ENCODE data around the gene RNF26. TPM values are rescaled to one million over a fixed set of nuclear protein-coding genes. Genes with fewer than 3 reads are reported as not detected.

RNF26 gene
- total RNA-seq, 2 donors from 2014 or later: 51.8 to 76.3 TPM

- Histone ChIP-seq H3K4me3 (ENCODE audit: low read length) (no peak overlapping the region), H3K4me1 (ENCODE audit: control insufficient read depth, insufficient read depth, low read length) (no peaks in the 10 kb centered on the region), H3K9me3 (ENCODE audit: control insufficient read depth, low read length) (peaks cover 16% of the 10 kb centered on the region), H3K27ac (ENCODE audit: low read depth, low read length) (no peak overlapping the region), H3K27me3 (ENCODE audit: control insufficient read depth, insufficient read depth, low read length, poor library complexity, severe bottlenecking) (no peaks in the 10 kb centered on the region), H3K36me3 (ENCODE audit: control insufficient read depth, insufficient read depth, low read length) (peaks cover 60% of the 10 kb centered on the region), H3K9ac (ENCODE audit: extremely low read depth, low read length, poor library complexity, severe bottlenecking) (no peak overlapping the region)
- Mint-ChIP-seq H3K36me3 (ENCODE audit: low read depth) (peaks cover 56% of the 10 kb centered on the region), H3K4me1 (no peaks in the 10 kb centered on the region), H3K4me3 (no peak overlapping the region), H3K27me3 (ENCODE audit: insufficient read depth) (no peaks in the 10 kb centered on the region), H3K27ac (no peak overlapping the region), H3K9me3 (peaks cover 6% of the 10 kb centered on the region)
- 95 to 98% methylated on average over 6 to 10 of the region's 10 CpGs for WGBS, 2 experiments (ENCODE audit: insufficient coverage in 1 of 2, insufficient read length in 1 of 2)
- TF ChIP-seq CTCF (conservative IDR thresholded peaks at IDR 0.05): no peak
- DNase-seq: no peak
Observed at GRCh38 chr11:119290894-119291497, 43.3 kb upstream of the RNF26 start.

- Histone ChIP-seq H3K4me3 (ENCODE audit: low read length) (no peak overlapping the region), H3K4me1 (ENCODE audit: control insufficient read depth, insufficient read depth, low read length) (no peaks in the 10 kb centered on the region), H3K36me3 (ENCODE audit: control insufficient read depth, insufficient read depth, low read length) (peaks cover 68% of the 10 kb centered on the region), H3K9me3 (ENCODE audit: control insufficient read depth, low read length) (peaks cover 16% of the 10 kb centered on the region), H3K27ac (ENCODE audit: low read depth, low read length) (no peak overlapping the region), H3K9ac (ENCODE audit: extremely low read depth, low read length, poor library complexity, severe bottlenecking) (no peak overlapping the region), H3K27me3 (ENCODE audit: control insufficient read depth, insufficient read depth, low read length, poor library complexity, severe bottlenecking) (no peaks in the 10 kb centered on the region)
- no peak overlapping the region for H3K4me3 Mint-ChIP-seq
- H3K27me3 Mint-ChIP-seq (ENCODE audit: insufficient read depth): no peaks in the 10 kb centered on the region
- 95% methylated on average over 3 of the region's 3 CpGs for whole genome bisulfite sequencing, 2 experiments (ENCODE audit: insufficient coverage in 1 of 2, insufficient read length in 1 of 2)
- H3K36me3 Mint-ChIP-seq (ENCODE audit: low read depth): peaks cover 59% of the 10 kb centered on the region
- no peak for DNase-seq
- H3K27ac Mint-ChIP-seq: no peak overlapping the region
- H3K4me1 Mint-ChIP-seq: no peaks in the 10 kb centered on the region
- no peak for TF ChIP-seq CTCF (conservative IDR thresholded peaks at IDR 0.05)
- H3K9me3 Mint-ChIP-seq: peaks cover 6% of the 10 kb centered on the region
Observed at GRCh38 chr11:119293461-119293860, 40.9 kb upstream of the RNF26 start.

GRCh38 chr11:119295178-119295577 is 39.1 kb upstream of the RNF26 start:
- Mint-ChIP-seq H3K9me3 (peaks cover 6% of the 10 kb centered on the region), H3K4me3 (no peak overlapping the region), H3K27ac (no peak overlapping the region), H3K36me3 (ENCODE audit: low read depth) (peaks cover 63% of the 10 kb centered on the region), H3K27me3 (ENCODE audit: insufficient read depth) (no peaks in the 10 kb centered on the region), H3K4me1 (no peaks in the 10 kb centered on the region)
- Histone ChIP-seq H3K9me3 (ENCODE audit: control insufficient read depth, low read length) (peaks cover 10% of the 10 kb centered on the region), H3K4me1 (ENCODE audit: control insufficient read depth, insufficient read depth, low read length) (no peaks in the 10 kb centered on the region), H3K36me3 (ENCODE audit: control insufficient read depth, insufficient read depth, low read length) (peaks cover 68% of the 10 kb centered on the region), H3K9ac (ENCODE audit: extremely low read depth, low read length, poor library complexity, severe bottlenecking) (no peak overlapping the region), H3K27ac (ENCODE audit: low read depth, low read length) (no peak overlapping the region), H3K4me3 (ENCODE audit: low read length) (no peak overlapping the region), H3K27me3 (ENCODE audit: control insufficient read depth, insufficient read depth, low read length, poor library complexity, severe bottlenecking) (no peaks in the 10 kb centered on the region)
- peak; percentile 30 for TF ChIP-seq CTCF (conservative IDR thresholded peaks at IDR 0.05)
- WGBS, 2 experiments (ENCODE audit: insufficient coverage in 1 of 2, insufficient read length in 1 of 2): 86 to 87% methylated on average over 1 to 3 of the region's 3 CpGs
- no peak for DNase-seq
